Panc1 (cell line): ENCODE measurements around the gene TMEM115.

Source experiments
- CTCF ChIP-seq: fragments of 450-650 bp; IDR thresholded peaks from 2 replicates; pipeline ENCODE4 v1.5.1; 2017; ENCODE audit warnings: mild to moderate bottlenecking
- POLR2AphosphoS5 ChIP-seq: IDR thresholded peaks from 2 replicates; pipeline ENCODE4 v1.6.1; 2012; ENCODE audit warnings: mild to moderate bottlenecking, low read depth, low read length, moderate library complexity
- SIN3A ChIP-seq: IDR thresholded peaks from 2 replicates; pipeline ENCODE4 v1.6.1; 2012; ENCODE audit warnings: low read depth, mild to moderate bottlenecking, low read length, moderate library complexity, borderline replicate concordance; ENCODE audit not compliant: insufficient read depth
- TCF7L2 ChIP-seq: IDR thresholded peaks from 2 replicates; pipeline ENCODE4 v1.6.1; 2011; ENCODE audit warnings: mild to moderate bottlenecking, low read depth, low read length, inconsistent platforms
- TF ChIP-seq, protein P1 (sequence below), 2 experiments: IDR thresholded peaks; 2 replicates each; pipeline ENCODE4 v1.6.1; 2011 to 2012; ENCODE audit warnings: low read depth in 2 of 2, control low read depth in 1 of 2, low read length in 1 of 2, mild to moderate bottlenecking in 1 of 2, moderate library complexity in 1 of 2; ENCODE audit not compliant: insufficient read depth in 1 of 2

DNA sequence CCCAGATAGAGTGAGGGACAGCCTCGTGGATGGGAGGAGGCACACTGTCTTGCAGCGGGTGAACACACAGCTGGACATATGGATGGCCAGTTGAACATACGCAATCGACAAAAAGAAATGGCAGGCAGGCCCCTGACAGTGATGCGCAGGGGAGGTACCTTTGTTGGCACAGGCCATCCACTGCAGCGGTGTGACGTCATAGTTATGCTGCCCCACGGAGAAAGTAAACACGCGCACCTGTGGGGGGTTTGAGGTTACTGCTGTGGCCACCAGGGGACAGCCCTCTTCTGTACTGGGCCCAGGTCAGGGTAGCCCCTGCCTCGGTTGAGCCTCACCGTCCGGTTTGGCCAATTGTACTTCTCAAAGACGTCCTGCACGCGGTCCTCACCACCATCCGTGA lies 19.4 kb upstream of the TMEM115 start:
- TF ChIP-seq CTCF, result no peak
- TF ChIP-seq SIN3A, result no peak
- TF ChIP-seq, protein P1, sequence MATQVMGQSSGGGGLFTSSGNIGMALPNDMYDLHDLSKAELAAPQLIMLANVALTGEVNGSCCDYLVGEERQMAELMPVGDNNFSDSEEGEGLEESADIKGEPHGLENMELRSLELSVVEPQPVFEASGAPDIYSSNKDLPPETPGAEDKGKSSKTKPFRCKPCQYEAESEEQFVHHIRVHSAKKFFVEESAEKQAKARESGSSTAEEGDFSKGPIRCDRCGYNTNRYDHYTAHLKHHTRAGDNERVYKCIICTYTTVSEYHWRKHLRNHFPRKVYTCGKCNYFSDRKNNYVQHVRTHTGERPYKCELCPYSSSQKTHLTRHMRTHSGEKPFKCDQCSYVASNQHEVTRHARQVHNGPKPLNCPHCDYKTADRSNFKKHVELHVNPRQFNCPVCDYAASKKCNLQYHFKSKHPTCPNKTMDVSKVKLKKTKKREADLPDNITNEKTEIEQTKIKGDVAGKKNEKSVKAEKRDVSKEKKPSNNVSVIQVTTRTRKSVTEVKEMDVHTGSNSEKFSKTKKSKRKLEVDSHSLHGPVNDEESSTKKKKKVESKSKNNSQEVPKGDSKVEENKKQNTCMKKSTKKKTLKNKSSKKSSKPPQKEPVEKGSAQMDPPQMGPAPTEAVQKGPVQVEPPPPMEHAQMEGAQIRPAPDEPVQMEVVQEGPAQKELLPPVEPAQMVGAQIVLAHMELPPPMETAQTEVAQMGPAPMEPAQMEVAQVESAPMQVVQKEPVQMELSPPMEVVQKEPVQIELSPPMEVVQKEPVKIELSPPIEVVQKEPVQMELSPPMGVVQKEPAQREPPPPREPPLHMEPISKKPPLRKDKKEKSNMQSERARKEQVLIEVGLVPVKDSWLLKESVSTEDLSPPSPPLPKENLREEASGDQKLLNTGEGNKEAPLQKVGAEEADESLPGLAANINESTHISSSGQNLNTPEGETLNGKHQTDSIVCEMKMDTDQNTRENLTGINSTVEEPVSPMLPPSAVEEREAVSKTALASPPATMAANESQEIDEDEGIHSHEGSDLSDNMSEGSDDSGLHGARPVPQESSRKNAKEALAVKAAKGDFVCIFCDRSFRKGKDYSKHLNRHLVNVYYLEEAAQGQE (IDR thresholded peaks at IDR 0.05; ENCODE audit: insufficient read depth in 1 of 2, low read depth in 2 of 2, low read length in 1 of 2), result no peak
- TF ChIP-seq POLR2AphosphoS5, result no peak
- TF ChIP-seq TCF7L2, result no peak
